Measurements from ENCODE around the gene TMEM18.

The TMEM18 gene

GRCh38 chr2:632471-632870 lies 44.7 kb downstream of the TMEM18 start:
- DNase-seq: no peak
- Mint-ChIP-seq H3K27me3 (peaks cover 3% of the 10 kb centered on the region), H3K4me3 (no peak overlapping the region), H3K9me3 (no peaks in the 10 kb centered on the region), H3K27ac (no peak overlapping the region), H3K36me3 (ENCODE audit: low read depth) (no peaks in the 10 kb centered on the region), H3K4me1 (ENCODE audit: low read depth) (peaks cover 4% of the 10 kb centered on the region)

- no peaks in the 10 kb centered on the region for H3K9me3 Mint-ChIP-seq
Observed at GRCh38 chr2:631741-632140, 45.5 kb downstream of the TMEM18 start.

GRCh38 chr2:630451-631320 lies 46.5 kb downstream of the TMEM18 start:
- no peak for DNase-seq
- no peak overlapping the region for H3K27ac Mint-ChIP-seq
- no peak overlapping the region for H3K4me3 Mint-ChIP-seq
- peaks cover 3% of the 10 kb centered on the region for H3K27me3 Mint-ChIP-seq
- no peaks in the 10 kb centered on the region for H3K4me1 Mint-ChIP-seq (ENCODE audit: low read depth)
- no peaks in the 10 kb centered on the region for H3K36me3 Mint-ChIP-seq (ENCODE audit: low read depth)
- no peaks in the 10 kb centered on the region for H3K9me3 Mint-ChIP-seq

More at GRCh38 chr2:631741-632140, 45.5 kb downstream of the TMEM18 start:
- Mint-ChIP-seq H3K4me3 (no peak overlapping the region), H3K27ac (no peak overlapping the region), H3K36me3 (ENCODE audit: low read depth) (no peaks in the 10 kb centered on the region), H3K4me1 (ENCODE audit: low read depth) (no peaks in the 10 kb centered on the region), H3K27me3 (peaks cover 3% of the 10 kb centered on the region)
- no peak for DNase-seq

GRCh38 chr2:629961-630360 lies 47.2 kb downstream of the TMEM18 start:
- Mint-ChIP-seq H3K27me3 (peaks cover 3% of the 10 kb centered on the region), H3K9me3 (no peaks in the 10 kb centered on the region), H3K4me3 (no peak overlapping the region), H3K4me1 (ENCODE audit: low read depth) (no peaks in the 10 kb centered on the region), H3K27ac (no peak overlapping the region), H3K36me3 (ENCODE audit: low read depth) (no peaks in the 10 kb centered on the region)
- DNase-seq: no peak

GRCh38 chr2:628651-629050 lies 48.6 kb downstream of the TMEM18 start:
- Mint-ChIP-seq H3K4me1 (ENCODE audit: low read depth) (no peaks in the 10 kb centered on the region), H3K27ac (no peak overlapping the region), H3K9me3 (no peaks in the 10 kb centered on the region), H3K27me3 (peaks cover 3% of the 10 kb centered on the region), H3K4me3 (no peak overlapping the region), H3K36me3 (ENCODE audit: low read depth) (no peaks in the 10 kb centered on the region)
- DNase-seq: no peak

GRCh38 chr2:627926-628560 lies 49.2 kb downstream of the TMEM18 start:
- Mint-ChIP-seq H3K9me3 (no peaks in the 10 kb centered on the region), H3K4me1 (ENCODE audit: low read depth) (no peaks in the 10 kb centered on the region), H3K27me3 (peaks cover 3% of the 10 kb centered on the region), H3K27ac (no peak overlapping the region), H3K4me3 (no peak overlapping the region), H3K36me3 (ENCODE audit: low read depth) (no peaks in the 10 kb centered on the region)
- no peak for DNase-seq

GRCh38 chr2:627340-627709 lies 49.9 kb downstream of the TMEM18 start:
- no peak for DNase-seq
- H3K4me1 Mint-ChIP-seq (ENCODE audit: low read depth): no peaks in the 10 kb centered on the region
- no peak overlapping the region for H3K27ac Mint-ChIP-seq
- peaks cover 3% of the 10 kb centered on the region for H3K27me3 Mint-ChIP-seq
- H3K9me3 Mint-ChIP-seq: no peaks in the 10 kb centered on the region
- H3K36me3 Mint-ChIP-seq (ENCODE audit: low read depth): no peaks in the 10 kb centered on the region
- no peak overlapping the region for H3K4me3 Mint-ChIP-seq

- Mint-ChIP-seq H3K36me3 (ENCODE audit: low read depth) (no peaks in the 10 kb centered on the region), H3K4me1 (ENCODE audit: low read depth) (no peaks in the 10 kb centered on the region)
- DNase-seq: no peak
Observed at GRCh38 chr2:626491-627339, 50.5 kb downstream of the TMEM18 start.

GRCh38 chr2:625415-626333 lies 51.5 kb downstream of the TMEM18 start:
- Mint-ChIP-seq H3K9me3 (no peaks in the 10 kb centered on the region), H3K36me3 (ENCODE audit: low read depth) (no peaks in the 10 kb centered on the region), H3K4me1 (ENCODE audit: low read depth) (no peaks in the 10 kb centered on the region), H3K4me3 (no peak overlapping the region), H3K27me3 (peaks cover 3% of the 10 kb centered on the region), H3K27ac (no peak overlapping the region)
- no peak for DNase-seq

More at GRCh38 chr2:626491-627339, 50.5 kb downstream of the TMEM18 start:
- no peak overlapping the region for H3K27ac Mint-ChIP-seq
- H3K9me3 Mint-ChIP-seq: no peaks in the 10 kb centered on the region
- peaks cover 3% of the 10 kb centered on the region for H3K27me3 Mint-ChIP-seq
- H3K4me3 Mint-ChIP-seq: no peak overlapping the region

- Mint-ChIP-seq H3K9me3 (no peaks in the 10 kb centered on the region), H3K36me3 (ENCODE audit: low read depth) (no peaks in the 10 kb centered on the region), H3K27me3 (peaks cover 3% of the 10 kb centered on the region), H3K4me3 (no peak overlapping the region), H3K4me1 (ENCODE audit: low read depth) (no peaks in the 10 kb centered on the region), H3K27ac (no peak overlapping the region)
- no peak for DNase-seq
Observed at GRCh38 chr2:624551-625347, 52.5 kb downstream of the TMEM18 start.

GRCh38 chr2:624096-624495 lies 53.1 kb downstream of the TMEM18 start:
- H3K27me3 Mint-ChIP-seq: peaks cover 3% of the 10 kb centered on the region
- H3K27ac Mint-ChIP-seq: no peak overlapping the region
- DNase-seq: no peak
- H3K4me1 Mint-ChIP-seq (ENCODE audit: low read depth): no peaks in the 10 kb centered on the region
- H3K9me3 Mint-ChIP-seq: no peaks in the 10 kb centered on the region
- H3K36me3 Mint-ChIP-seq (ENCODE audit: low read depth): no peaks in the 10 kb centered on the region
- H3K4me3 Mint-ChIP-seq: no peak overlapping the region

- no peaks in the 10 kb centered on the region for H3K4me1 Mint-ChIP-seq (ENCODE audit: low read depth)
- no peaks in the 10 kb centered on the region for H3K9me3 Mint-ChIP-seq
- no peak overlapping the region for H3K27ac Mint-ChIP-seq
- H3K36me3 Mint-ChIP-seq (ENCODE audit: low read depth): no peaks in the 10 kb centered on the region
- H3K4me3 Mint-ChIP-seq: no peak overlapping the region
- H3K27me3 Mint-ChIP-seq: peaks cover 3% of the 10 kb centered on the region
- DNase-seq: no peak
Observed at GRCh38 chr2:623130-623922, 53.9 kb downstream of the TMEM18 start.

- no peak for DNase-seq
- H3K4me1 Mint-ChIP-seq (ENCODE audit: low read depth): no peaks in the 10 kb centered on the region
- no peak overlapping the region for H3K4me3 Mint-ChIP-seq
- no peak overlapping the region for H3K27ac Mint-ChIP-seq
- H3K27me3 Mint-ChIP-seq: peaks cover 3% of the 10 kb centered on the region
- no peaks in the 10 kb centered on the region for H3K9me3 Mint-ChIP-seq
- H3K36me3 Mint-ChIP-seq (ENCODE audit: low read depth): no peaks in the 10 kb centered on the region
Observed at GRCh38 chr2:622357-622756, 54.8 kb downstream of the TMEM18 start.
